ENCODE data around the gene ZNF593. TPM values are rescaled to one million over a fixed set of nuclear protein-coding genes. Genes with fewer than 3 reads are reported as not detected.

Gene ZNF593
- total and polyA plus RNA-seq, 9 of the 15 experiments (the other 6 are each of a cell fraction or from before 2014, with no cell fraction given), result 9.8 to 334 (median 48.2) TPM

- TF ChIP-seq, protein P1, sequence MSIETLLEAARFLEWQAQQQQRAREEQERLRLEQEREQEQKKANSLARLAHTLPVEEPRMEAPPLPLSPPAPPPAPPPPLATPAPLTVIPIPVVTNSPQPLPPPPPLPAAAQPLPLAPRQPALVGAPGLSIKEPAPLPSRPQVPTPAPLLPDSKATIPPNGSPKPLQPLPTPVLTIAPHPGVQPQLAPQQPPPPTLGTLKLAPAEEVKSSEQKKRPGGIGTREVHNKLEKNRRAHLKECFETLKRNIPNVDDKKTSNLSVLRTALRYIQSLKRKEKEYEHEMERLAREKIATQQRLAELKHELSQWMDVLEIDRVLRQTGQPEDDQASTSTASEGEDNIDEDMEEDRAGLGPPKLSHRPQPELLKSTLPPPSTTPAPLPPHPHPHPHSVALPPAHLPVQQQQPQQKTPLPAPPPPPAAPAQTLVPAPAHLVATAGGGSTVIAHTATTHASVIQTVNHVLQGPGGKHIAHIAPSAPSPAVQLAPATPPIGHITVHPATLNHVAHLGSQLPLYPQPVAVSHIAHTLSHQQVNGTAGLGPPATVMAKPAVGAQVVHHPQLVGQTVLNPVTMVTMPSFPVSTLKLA (conservative IDR thresholded peaks at IDR 0.05), result peak; percentile 16 to 43; a peak in 1 of 4 replicates
- TF ChIP-seq, protein P2, sequence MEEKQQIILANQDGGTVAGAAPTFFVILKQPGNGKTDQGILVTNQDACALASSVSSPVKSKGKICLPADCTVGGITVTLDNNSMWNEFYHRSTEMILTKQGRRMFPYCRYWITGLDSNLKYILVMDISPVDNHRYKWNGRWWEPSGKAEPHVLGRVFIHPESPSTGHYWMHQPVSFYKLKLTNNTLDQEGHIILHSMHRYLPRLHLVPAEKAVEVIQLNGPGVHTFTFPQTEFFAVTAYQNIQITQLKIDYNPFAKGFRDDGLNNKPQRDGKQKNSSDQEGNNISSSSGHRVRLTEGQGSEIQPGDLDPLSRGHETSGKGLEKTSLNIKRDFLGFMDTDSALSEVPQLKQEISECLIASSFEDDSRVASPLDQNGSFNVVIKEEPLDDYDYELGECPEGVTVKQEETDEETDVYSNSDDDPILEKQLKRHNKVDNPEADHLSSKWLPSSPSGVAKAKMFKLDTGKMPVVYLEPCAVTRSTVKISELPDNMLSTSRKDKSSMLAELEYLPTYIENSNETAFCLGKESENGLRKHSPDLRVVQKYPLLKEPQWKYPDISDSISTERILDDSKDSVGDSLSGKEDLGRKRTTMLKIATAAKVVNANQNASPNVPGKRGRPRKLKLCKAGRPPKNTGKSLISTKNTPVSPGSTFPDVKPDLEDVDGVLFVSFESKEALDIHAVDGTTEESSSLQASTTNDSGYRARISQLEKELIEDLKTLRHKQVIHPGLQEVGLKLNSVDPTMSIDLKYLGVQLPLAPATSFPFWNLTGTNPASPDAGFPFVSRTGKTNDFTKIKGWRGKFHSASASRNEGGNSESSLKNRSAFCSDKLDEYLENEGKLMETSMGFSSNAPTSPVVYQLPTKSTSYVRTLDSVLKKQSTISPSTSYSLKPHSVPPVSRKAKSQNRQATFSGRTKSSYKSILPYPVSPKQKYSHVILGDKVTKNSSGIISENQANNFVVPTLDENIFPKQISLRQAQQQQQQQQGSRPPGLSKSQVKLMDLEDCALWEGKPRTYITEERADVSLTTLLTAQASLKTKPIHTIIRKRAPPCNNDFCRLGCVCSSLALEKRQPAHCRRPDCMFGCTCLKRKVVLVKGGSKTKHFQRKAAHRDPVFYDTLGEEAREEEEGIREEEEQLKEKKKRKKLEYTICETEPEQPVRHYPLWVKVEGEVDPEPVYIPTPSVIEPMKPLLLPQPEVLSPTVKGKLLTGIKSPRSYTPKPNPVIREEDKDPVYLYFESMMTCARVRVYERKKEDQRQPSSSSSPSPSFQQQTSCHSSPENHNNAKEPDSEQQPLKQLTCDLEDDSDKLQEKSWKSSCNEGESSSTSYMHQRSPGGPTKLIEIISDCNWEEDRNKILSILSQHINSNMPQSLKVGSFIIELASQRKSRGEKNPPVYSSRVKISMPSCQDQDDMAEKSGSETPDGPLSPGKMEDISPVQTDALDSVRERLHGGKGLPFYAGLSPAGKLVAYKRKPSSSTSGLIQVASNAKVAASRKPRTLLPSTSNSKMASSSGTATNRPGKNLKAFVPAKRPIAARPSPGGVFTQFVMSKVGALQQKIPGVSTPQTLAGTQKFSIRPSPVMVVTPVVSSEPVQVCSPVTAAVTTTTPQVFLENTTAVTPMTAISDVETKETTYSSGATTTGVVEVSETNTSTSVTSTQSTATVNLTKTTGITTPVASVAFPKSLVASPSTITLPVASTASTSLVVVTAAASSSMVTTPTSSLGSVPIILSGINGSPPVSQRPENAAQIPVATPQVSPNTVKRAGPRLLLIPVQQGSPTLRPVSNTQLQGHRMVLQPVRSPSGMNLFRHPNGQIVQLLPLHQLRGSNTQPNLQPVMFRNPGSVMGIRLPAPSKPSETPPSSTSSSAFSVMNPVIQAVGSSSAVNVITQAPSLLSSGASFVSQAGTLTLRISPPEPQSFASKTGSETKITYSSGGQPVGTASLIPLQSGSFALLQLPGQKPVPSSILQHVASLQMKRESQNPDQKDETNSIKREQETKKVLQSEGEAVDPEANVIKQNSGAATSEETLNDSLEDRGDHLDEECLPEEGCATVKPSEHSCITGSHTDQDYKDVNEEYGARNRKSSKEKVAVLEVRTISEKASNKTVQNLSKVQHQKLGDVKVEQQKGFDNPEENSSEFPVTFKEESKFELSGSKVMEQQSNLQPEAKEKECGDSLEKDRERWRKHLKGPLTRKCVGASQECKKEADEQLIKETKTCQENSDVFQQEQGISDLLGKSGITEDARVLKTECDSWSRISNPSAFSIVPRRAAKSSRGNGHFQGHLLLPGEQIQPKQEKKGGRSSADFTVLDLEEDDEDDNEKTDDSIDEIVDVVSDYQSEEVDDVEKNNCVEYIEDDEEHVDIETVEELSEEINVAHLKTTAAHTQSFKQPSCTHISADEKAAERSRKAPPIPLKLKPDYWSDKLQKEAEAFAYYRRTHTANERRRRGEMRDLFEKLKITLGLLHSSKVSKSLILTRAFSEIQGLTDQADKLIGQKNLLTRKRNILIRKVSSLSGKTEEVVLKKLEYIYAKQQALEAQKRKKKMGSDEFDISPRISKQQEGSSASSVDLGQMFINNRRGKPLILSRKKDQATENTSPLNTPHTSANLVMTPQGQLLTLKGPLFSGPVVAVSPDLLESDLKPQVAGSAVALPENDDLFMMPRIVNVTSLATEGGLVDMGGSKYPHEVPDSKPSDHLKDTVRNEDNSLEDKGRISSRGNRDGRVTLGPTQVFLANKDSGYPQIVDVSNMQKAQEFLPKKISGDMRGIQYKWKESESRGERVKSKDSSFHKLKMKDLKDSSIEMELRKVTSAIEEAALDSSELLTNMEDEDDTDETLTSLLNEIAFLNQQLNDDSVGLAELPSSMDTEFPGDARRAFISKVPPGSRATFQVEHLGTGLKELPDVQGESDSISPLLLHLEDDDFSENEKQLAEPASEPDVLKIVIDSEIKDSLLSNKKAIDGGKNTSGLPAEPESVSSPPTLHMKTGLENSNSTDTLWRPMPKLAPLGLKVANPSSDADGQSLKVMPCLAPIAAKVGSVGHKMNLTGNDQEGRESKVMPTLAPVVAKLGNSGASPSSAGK (IDR thresholded peaks at IDR 0.05), result peak; percentile 71
- TF ChIP-seq PTRF (tag; IDR thresholded peaks at IDR 0.05) (0 out of 2 replicates have a peak, but pooled peaks have one; percentile 4), NFIC (IDR thresholded peaks at IDR 0.05) (0 out of 2 replicates have a peak, but pooled peaks have one; percentile 26), ZNF79 (CRISPR knock-in tag; IDR thresholded peaks at IDR 0.05; ENCODE audit: low read depth) (no peak)
- TF ChIP-seq, protein P3, sequence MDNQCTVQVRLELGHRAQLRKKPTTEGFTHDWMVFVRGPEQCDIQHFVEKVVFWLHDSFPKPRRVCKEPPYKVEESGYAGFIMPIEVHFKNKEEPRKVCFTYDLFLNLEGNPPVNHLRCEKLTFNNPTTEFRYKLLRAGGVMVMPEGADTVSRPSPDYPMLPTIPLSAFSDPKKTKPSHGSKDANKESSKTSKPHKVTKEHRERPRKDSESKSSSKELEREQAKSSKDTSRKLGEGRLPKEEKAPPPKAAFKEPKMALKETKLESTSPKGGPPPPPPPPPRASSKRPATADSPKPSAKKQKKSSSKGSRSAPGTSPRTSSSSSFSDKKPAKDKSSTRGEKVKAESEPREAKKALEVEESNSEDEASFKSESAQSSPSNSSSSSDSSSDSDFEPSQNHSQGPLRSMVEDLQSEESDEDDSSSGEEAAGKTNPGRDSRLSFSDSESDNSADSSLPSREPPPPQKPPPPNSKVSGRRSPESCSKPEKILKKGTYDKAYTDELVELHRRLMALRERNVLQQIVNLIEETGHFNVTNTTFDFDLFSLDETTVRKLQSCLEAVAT (IDR thresholded peaks at IDR 0.05), result peak in 1 of 2 experiments; percentile 63; a peak in 3 of 4 replicates
- TF ChIP-seq, protein P4, sequence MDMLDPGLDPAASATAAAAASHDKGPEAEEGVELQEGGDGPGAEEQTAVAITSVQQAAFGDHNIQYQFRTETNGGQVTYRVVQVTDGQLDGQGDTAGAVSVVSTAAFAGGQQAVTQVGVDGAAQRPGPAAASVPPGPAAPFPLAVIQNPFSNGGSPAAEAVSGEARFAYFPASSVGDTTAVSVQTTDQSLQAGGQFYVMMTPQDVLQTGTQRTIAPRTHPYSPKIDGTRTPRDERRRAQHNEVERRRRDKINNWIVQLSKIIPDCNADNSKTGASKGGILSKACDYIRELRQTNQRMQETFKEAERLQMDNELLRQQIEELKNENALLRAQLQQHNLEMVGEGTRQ (CRISPR knock-in tag; IDR thresholded peaks at IDR 0.05), result no peak
Observed at GRCh38 chr1:26127235-26128163, 42.2 kb upstream of the ZNF593 start (continued).
